ENCODE measurements around the gene PTPN6. TPM values are rescaled to one million over a fixed set of nuclear protein-coding genes. Genes with fewer than 3 reads are reported as not detected.
A peak's percentile ranks its signal among the peaks of the same experiment; 100 is the strongest.

The PTPN6 gene
- total RNA-seq (ENCODE audit: low replicate concordance): 4.4 and 6.0 TPM in 2 replicates

GRCh38 chr12:6950811-6951540 is at the start of gene PTPN6:
TSS of gene PTPN6 (plus strand) at chr12:6951356. CDS start at chr12:6951513, 157 bp downstream.
- no peak for TF ChIP-seq EZH2phosphoT487 (IDR thresholded peaks at IDR 0.05)
- TF ChIP-seq CTCF (IDR thresholded peaks at IDR 0.05): no peak
- no peak for TF ChIP-seq EZH2 (IDR thresholded peaks at IDR 0.05)
- no peak within 1 kb of the TSS for H3K27ac ChIP-seq
- H3K4me3 ChIP-seq: no peak within 1 kb of the TSS
- H2AFZ ChIP-seq (replicated peaks): no peak within 1 kb of the TSS
- Mint-ChIP-seq H3K27me3 (ENCODE audit: insufficient read depth, low read depth) (peaks cover 5% of the 10 kb centered on the region), H3K4me3 (peak within 1 kb of the TSS; percentile 38), H3K9me3 (no peaks in the 10 kb centered on the region), H3K27ac (peak within 1 kb of the TSS; percentile 78), H3K4me1 (peaks cover 27% of the 10 kb centered on the region), H3K36me3 (peaks cover 6% of the 10 kb centered on the region)
- H3K9ac ChIP-seq: no peak within 1 kb of the TSS
- no peak within 1 kb of the TSS for H3K4me2 ChIP-seq
- peaks cover 13% of the 10 kb centered on the region for H3F3A ChIP-seq (ENCODE audit: low read depth)
- no peaks in the 10 kb centered on the region for H3K9me3 ChIP-seq (ENCODE audit: low read depth)
- H3K27me3 ChIP-seq: no peaks in the 10 kb centered on the region
- H3K36me3 ChIP-seq: no peaks in the 10 kb centered on the region
- peaks cover 8% of the 10 kb centered on the region for H3K4me1 ChIP-seq
- H4K20me1 ChIP-seq (ENCODE audit: low read depth): peaks cover under 1% of the 10 kb centered on the region
- no peak for DNase-seq (ENCODE audit: low spot score)
- H3K79me2 ChIP-seq (ENCODE audit: low read depth): no peaks in the 10 kb centered on the region

GRCh38 chr12:6902448-6902847 is 48.7 kb upstream of the PTPN6 start:
- Histone ChIP-seq H3K4me3 (no peak overlapping the region), H3K27ac (no peak overlapping the region), H3K4me1 (peaks cover 28% of the 10 kb centered on the region), H3F3A (ENCODE audit: low read depth) (peaks cover 20% of the 10 kb centered on the region), H3K9me3 (ENCODE audit: low read depth) (no peaks in the 10 kb centered on the region), H3K27me3 (no peaks in the 10 kb centered on the region), H2AFZ (replicated peaks) (no peak overlapping the region), H3K9ac (no peak overlapping the region), H3K4me2 (no peak overlapping the region), H3K79me2 (ENCODE audit: low read depth) (no peaks in the 10 kb centered on the region), H3K36me3 (no peaks in the 10 kb centered on the region), H4K20me1 (ENCODE audit: low read depth) (no peaks in the 10 kb centered on the region)
- H3K27me3 Mint-ChIP-seq (ENCODE audit: insufficient read depth, low read depth): peaks cover 6% of the 10 kb centered on the region
- H3K36me3 Mint-ChIP-seq: peaks cover 1% of the 10 kb centered on the region
- peak overlapping the region; percentile 36 for H3K4me3 Mint-ChIP-seq
- peaks cover 22% of the 10 kb centered on the region for H3K4me1 Mint-ChIP-seq
- H3K9me3 Mint-ChIP-seq: peaks cover 3% of the 10 kb centered on the region
- no peak for DNase-seq (ENCODE audit: low spot score)
- H3K27ac Mint-ChIP-seq: peak overlapping the region; percentile 12
- TF ChIP-seq EZH2 (IDR thresholded peaks at IDR 0.05) (no peak), EZH2phosphoT487 (IDR thresholded peaks at IDR 0.05) (no peak), CTCF (IDR thresholded peaks at IDR 0.05) (no peak)

- H2AFZ ChIP-seq (replicated peaks): no peak overlapping the region
- Mint-ChIP-seq H3K27ac (peak overlapping the region; percentile 50), H3K4me3 (no peak overlapping the region), H3K9me3 (peaks cover 3% of the 10 kb centered on the region), H3K27me3 (ENCODE audit: insufficient read depth, low read depth) (peaks cover 6% of the 10 kb centered on the region), H3K36me3 (peaks cover 5% of the 10 kb centered on the region), H3K4me1 (peaks cover 22% of the 10 kb centered on the region)
- TF ChIP-seq EZH2 (IDR thresholded peaks at IDR 0.05): no peak
- no peak for TF ChIP-seq CTCF (IDR thresholded peaks at IDR 0.05)
- no peak for TF ChIP-seq EZH2phosphoT487 (IDR thresholded peaks at IDR 0.05)
- H3K4me1 ChIP-seq: peaks cover 28% of the 10 kb centered on the region
- DNase-seq (ENCODE audit: low spot score): no peak
- no peaks in the 10 kb centered on the region for H4K20me1 ChIP-seq (ENCODE audit: low read depth)
- no peaks in the 10 kb centered on the region for H3K79me2 ChIP-seq (ENCODE audit: low read depth)
- no peaks in the 10 kb centered on the region for H3K9me3 ChIP-seq (ENCODE audit: low read depth)
- no peak overlapping the region for H3K9ac ChIP-seq
- H3K36me3 ChIP-seq: no peaks in the 10 kb centered on the region
- no peak overlapping the region for H3K27ac ChIP-seq
- no peak overlapping the region for H3K4me3 ChIP-seq
- H3K4me2 ChIP-seq: peak overlapping the region; percentile 77
- peaks cover 22% of the 10 kb centered on the region for H3F3A ChIP-seq (ENCODE audit: low read depth)
- H3K27me3 ChIP-seq: no peaks in the 10 kb centered on the region
Measured at GRCh38 chr12:6903722-6904121, 47.4 kb upstream of the PTPN6 start.

Measured in neural progenitor cell (in vitro differentiated cells).